ENCODE measurements around the gene CNDP2. TPM values are rescaled to one million over a fixed set of nuclear protein-coding genes. Genes with fewer than 3 reads are reported as not detected.
"Not testable (repeated sequence)": the region's sequence is repeated elsewhere in the genome, so short reads cannot be mapped to it uniquely, and the experiment has no call there.

CNDP2 gene
- total RNA-seq, 6 experiments from 2014 or later = 178 to 367 (median 230) TPM

GRCh38 chr18:74500774-74501173 is 4.6 kb downstream of the CNDP2 start:
- Histone ChIP-seq H3K27ac (peak overlapping the region; percentile 91 to 96 (median 92)), H3K4me3 (peak overlapping the region; percentile 12 to 30 (median 19)), H3K4me1 (peaks cover 0 to 54% (median 22%) of the 10 kb centered on the region in 4 donors), H3K36me3 (peaks cover 11 to 28% (median 20%) of the 10 kb centered on the region in 4 donors)
- peak; percentile 72 for TF ChIP-seq POLR2A (IDR thresholded peaks at IDR 0.05)
- H3K9me3 ChIP-seq; intact Hi-C loops (cut with DNase I); H3K27me3 ChIP-seq; ATAC-seq; DNase-seq: not testable (repeated sequence)
- WGBS (ENCODE audit: insufficient coverage, low coverage, low lambda C conversion rate, missing lambda C conversion rate) = 15% methylated on average over 8 of the region's 8 CpGs

GRCh38 chr18:74501386-74501785 is 5.2 kb downstream of the CNDP2 start:
- H3K4me1 ChIP-seq = peaks cover 0 to 54% (median 22%) of the 10 kb centered on the region in 4 donors
- intact Hi-C loops (cut with DNase I) = no loop called here
- peak overlapping the region; percentile 12 to 30 (median 19) for H3K4me3 ChIP-seq
- no peaks in the 10 kb centered on the region for H3K9me3 ChIP-seq
- no peak for TF ChIP-seq CTCF (IDR thresholded peaks at IDR 0.05)
- TF ChIP-seq POLR2A (IDR thresholded peaks at IDR 0.05) = no peak
- no peak for DNase-seq
- H3K27ac ChIP-seq = peak overlapping the region; percentile 91 to 96 (median 92)
- 43% methylated on average over 3 of the region's 4 CpGs for WGBS (ENCODE audit: insufficient coverage, low coverage, low lambda C conversion rate, missing lambda C conversion rate)
- H3K27me3 ChIP-seq = no peaks in the 10 kb centered on the region
- peak; percentile 8 to 37 (median 22) for ATAC-seq
- peaks cover 11 to 34% (median 23%) of the 10 kb centered on the region in 4 donors for H3K36me3 ChIP-seq

- Histone ChIP-seq H3K4me1 (peaks cover 0 to 42% (median 16%) of the 10 kb centered on the region in 4 donors), H3K27ac (no peak overlapping the region), H3K4me3 (no peak overlapping the region), H3K27me3 (no peaks in the 10 kb centered on the region), H3K36me3 (peaks cover 13 to 52% (median 33%) of the 10 kb centered on the region in 4 donors), H3K9me3 (no peaks in the 10 kb centered on the region)
- intact Hi-C loops (cut with DNase I) = no loop called here
- 89% methylated on average over 4 of the region's 4 CpGs for WGBS (ENCODE audit: insufficient coverage, low coverage, low lambda C conversion rate, missing lambda C conversion rate)
- no peak for DNase-seq
- no peak for ATAC-seq
- no peak for TF ChIP-seq POLR2A (IDR thresholded peaks at IDR 0.05)
- TF ChIP-seq CTCF (IDR thresholded peaks at IDR 0.05) = no peak
These were observed 7.0 kb downstream of the CNDP2 start for GRCh38 chr18:74503137-74503536.

- TF ChIP-seq CTCF (IDR thresholded peaks at IDR 0.05) (no peak), POLR2A (IDR thresholded peaks at IDR 0.05) (no peak)
- Histone ChIP-seq H3K36me3 (peaks cover 18 to 78% (median 51%) of the 10 kb centered on the region in 4 donors), H3K27ac (no peak overlapping the region), H3K4me3 (no peak overlapping the region), H3K4me1 (peaks cover 0 to 19% (median 8%) of the 10 kb centered on the region in 4 donors), H3K9me3 (no peaks in the 10 kb centered on the region), H3K27me3 (no peaks in the 10 kb centered on the region)
- intact Hi-C loops (cut with DNase I) = no loop called here
- 92% methylated on average over 10 of the region's 16 CpGs for WGBS (ENCODE audit: insufficient coverage, low coverage, low lambda C conversion rate, missing lambda C conversion rate)
- DNase-seq (no peak), ATAC-seq (no peak)
These were observed 9.6 kb downstream of the CNDP2 start for GRCh38 chr18:74505776-74506175.

GRCh38 chr18:74506448-74507084 is 10.4 kb downstream of the CNDP2 start:
- H3K9me3 ChIP-seq = no peaks in the 10 kb centered on the region
- ATAC-seq (no peak), DNase-seq (no peak)
- intact Hi-C loops (cut with DNase I) = no loop called here
- TF ChIP-seq POLR2A (IDR thresholded peaks at IDR 0.05) = no peak
- TF ChIP-seq CTCF (IDR thresholded peaks at IDR 0.05) = no peak
- no peak overlapping the region for H3K27ac ChIP-seq
- WGBS (ENCODE audit: insufficient coverage, low coverage, low lambda C conversion rate, missing lambda C conversion rate) = 31% methylated on average over 6 of the region's 11 CpGs
- no peaks in the 10 kb centered on the region for H3K27me3 ChIP-seq
- peaks cover 0 to 12% (median 4%) of the 10 kb centered on the region in 4 donors for H3K4me1 ChIP-seq
- H3K36me3 ChIP-seq = peaks cover 20 to 84% (median 54%) of the 10 kb centered on the region in 4 donors
- no peak overlapping the region for H3K4me3 ChIP-seq
